GM18505 (cell line): Measurements from ENCODE around the gene GATAD2A.

Experiments
- ATAC-seq: cut with Tn5 transposase; IDR thresholded peaks from one replicate; pipeline ENCODE4 v1.9.1; 2021; ENCODE audit not compliant: unreplicated experiment
- POLR2A ChIP-seq: IDR thresholded peaks from 4 replicates; pipeline ENCODE4 v1.6.1; 2011; ENCODE audit warnings: borderline replicate concordance; ENCODE audit not compliant: insufficient read depth, insufficient read length; ENCODE audit errors: extremely low read depth

Gene GATAD2A

GRCh38 chr19:19495614-19496603, 90.4 kb downstream of the GATAD2A start:
- no peak for ATAC-seq
- no peak for TF ChIP-seq POLR2A

DNA sequence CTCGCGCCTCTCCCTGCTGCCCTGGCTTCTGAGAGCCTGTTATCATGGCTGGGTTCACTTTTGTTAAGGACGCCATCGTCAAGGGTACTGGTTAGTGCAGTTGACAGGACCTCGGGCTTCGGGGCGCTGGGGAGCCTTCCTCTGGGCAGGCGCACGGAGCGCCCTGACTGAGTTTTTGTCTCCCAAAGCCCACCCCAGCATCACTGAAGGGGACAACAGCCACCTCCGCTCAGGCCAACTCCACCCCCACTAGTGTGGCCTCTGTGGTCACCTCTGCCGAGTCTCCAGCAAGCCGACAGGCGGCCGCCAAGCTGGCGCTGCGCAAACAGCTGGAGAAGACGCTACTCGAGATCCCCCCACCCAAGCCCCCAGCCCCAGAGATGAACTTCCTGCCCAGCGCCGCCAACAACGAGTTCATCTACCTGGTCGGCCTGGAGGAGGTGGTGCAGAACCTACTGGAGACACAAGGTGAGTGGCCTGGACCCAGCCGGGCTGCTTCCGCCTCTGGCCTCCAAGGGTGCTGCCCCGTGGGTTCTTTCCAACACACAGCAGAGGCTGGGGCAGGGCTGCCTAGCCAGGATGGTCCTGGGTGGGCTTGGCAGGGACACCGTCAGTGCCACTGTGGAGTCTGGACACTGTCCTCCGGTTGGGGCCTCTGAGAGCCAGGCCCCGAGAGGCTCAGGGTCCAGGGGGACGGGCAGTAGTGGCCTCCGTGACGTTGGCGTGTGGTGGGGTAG, 92.9 kb downstream of the GATAD2A start:
- TF ChIP-seq POLR2A = no peak
- ATAC-seq = no peak

- no peak for ATAC-seq
- no peak for TF ChIP-seq POLR2A
Observed at GRCh38 chr19:19499272-19499995, 94.0 kb downstream of the GATAD2A start.

GRCh38 chr19:19500975-19501644, 95.6 kb downstream of the GATAD2A start:
- no peak for ATAC-seq

DNA sequence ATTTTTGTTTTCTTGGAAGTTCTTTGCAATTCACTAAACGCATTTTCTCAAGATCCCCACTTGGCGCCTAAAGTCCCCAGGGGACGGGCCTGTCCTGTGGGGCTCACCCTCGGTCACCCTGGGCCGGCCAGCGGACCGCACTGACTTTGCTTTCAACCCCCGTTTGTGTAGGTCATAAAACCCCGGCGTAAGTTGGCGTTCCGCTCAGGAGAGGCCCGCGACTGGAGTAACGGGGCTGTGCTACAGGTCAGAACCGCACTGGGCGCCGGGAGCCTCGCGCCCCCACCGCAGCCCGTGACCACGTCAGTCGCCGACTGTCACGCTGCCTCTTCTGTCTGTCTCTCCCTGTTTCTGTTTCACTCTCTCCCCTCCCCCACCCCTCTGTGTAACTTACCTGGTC, 96.3 kb downstream of the GATAD2A start:
- no peak for ATAC-seq
- TF ChIP-seq POLR2A = no peak

More at GRCh38 chr19:19500975-19501644, 95.6 kb downstream of the GATAD2A start:
- TF ChIP-seq POLR2A = no peak

GRCh38 chr19:19502281-19502680, 96.8 kb downstream of the GATAD2A start:
- no peak for TF ChIP-seq POLR2A
- ATAC-seq = no peak

DNA sequence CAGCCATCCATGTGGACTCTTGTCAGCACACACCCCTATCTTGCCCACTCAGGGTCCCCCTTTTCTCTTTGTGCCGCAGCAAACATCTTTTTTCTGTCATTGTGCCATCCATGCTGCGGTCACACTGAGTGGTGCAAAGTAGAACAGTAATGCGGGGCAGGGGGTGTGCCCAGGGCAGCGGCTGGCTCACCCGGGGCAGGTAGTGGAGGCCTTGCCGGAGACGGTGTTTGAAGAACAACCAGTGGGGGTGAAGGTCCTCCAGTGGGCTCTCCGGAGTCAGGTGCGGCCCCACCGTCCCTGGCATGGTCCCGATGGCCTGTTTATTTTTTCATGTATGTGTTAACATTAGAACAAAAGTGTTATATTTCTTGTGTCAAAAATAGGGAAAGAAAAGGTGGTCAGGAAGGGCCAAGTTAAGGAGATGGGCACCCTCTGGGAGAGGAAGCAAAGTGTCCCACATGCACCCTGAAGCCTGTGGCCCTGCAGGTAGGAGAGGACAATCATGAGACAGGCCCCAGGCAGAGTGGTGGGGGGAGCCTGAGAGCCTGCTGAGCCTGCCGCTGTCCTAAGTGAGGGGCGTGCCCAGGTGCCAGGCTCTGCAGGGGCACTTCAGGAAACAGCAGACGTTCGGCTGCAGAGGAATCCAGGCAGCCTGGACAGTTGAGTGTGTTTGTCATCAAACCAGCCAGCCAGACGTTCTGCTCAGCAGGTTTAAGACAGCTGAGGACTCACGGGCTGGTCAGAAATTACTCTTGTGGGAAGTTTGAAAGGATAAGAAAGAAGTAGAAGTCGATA, 97.5 kb downstream of the GATAD2A start:
- no peak for ATAC-seq

DNA sequence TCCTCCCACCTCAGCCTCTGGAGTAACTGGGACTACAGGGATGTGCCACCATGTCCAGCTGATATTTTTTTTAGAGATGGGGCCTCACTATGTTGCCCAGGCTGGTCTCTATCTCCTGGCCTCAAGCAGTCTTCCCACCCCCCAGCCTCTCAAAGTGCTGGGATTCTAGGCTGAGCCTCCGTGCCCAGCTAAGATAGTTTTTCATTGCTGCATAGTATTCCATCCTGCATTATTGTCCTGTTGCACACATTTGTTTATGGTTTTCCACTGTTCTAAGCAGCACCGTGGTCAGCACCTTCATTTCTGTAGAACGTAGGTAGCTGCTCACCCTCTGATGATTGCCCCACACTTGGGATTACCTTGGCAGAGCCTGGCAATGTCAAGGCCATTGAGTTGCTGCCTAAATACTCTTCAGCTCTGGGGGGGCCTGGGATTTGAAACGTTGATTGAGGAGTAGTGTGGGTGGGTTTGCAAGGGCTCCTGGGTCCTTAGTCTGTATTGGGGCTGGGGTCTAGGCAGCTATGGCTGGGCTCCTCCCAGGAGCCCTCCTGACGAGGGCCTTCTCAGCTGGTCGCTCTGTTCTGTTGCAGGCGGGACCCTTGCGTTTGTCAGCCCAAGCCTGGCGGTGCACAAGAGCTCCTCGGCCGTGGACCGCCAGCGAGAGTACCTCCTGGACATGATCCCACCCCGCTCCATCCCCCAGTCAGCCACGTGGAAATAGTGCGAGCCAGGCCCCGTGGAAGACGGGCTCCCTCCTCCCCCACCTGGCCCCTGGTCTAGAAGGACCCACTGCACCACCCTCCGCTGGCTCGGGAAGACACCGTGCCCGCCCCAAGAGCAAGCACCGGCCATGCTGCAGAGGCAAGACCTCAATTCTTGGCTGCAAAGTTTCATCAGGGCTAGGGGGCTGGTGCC, 99.5 kb downstream of the GATAD2A start:
- ATAC-seq = no peak

More for the DNA sequence above, 97.5 kb downstream of the GATAD2A start:
- TF ChIP-seq POLR2A = no peak

GRCh38 chr19:19505669-19506326, 100.3 kb downstream of the GATAD2A start:
- no peak for TF ChIP-seq POLR2A

More for the DNA sequence above, 99.5 kb downstream of the GATAD2A start:
- no peak for TF ChIP-seq POLR2A

GRCh38 chr19:19506592-19506991, 101.1 kb downstream of the GATAD2A start:
- no peak for ATAC-seq
- TF ChIP-seq POLR2A = no peak

More at GRCh38 chr19:19505669-19506326, 100.3 kb downstream of the GATAD2A start:
- no peak for ATAC-seq
